ENCODE measurements around the gene TAMALIN.
A peak's percentile ranks its signal among the peaks of the same experiment; 100 is the strongest.

Gene TAMALIN

GRCh38 chr12:51962737-51963136 lies 44.0 kb upstream of the TAMALIN start:
- Histone ChIP-seq H3K9me3 (ENCODE audit: control extremely low read depth in 1 of 5, control insufficient read depth in 4 of 5, insufficient read depth in 2 of 5, low read depth in 1 of 5, low read length in 4 of 5) (no peaks in the 10 kb centered on the region), H3K4me1 (ENCODE audit: control extremely low read depth in 1 of 4, control insufficient read depth in 4 of 4, insufficient read depth in 4 of 4, low read length in 3 of 4) (peaks cover 14 to 28% (median 17%) of the 10 kb centered on the region in 4 experiments), H3K36me3 (ENCODE audit: control insufficient read depth in 4 of 4, insufficient read depth in 4 of 4, low read length in 3 of 4) (peaks cover 2 to 5% (median 3%) of the 10 kb centered on the region in 4 experiments), H3K27me3 (replicated peaks in 2 of 5; ENCODE audit: control insufficient read depth in 4 of 5, insufficient read depth in 5 of 5, low read length in 4 of 5) (no peaks in the 10 kb centered on the region), H3K27ac (ENCODE audit: insufficient read depth in 1 of 2, low read depth in 1 of 2, low read length in 2 of 2, poor library complexity in 1 of 2, severe bottlenecking in 2 of 2) (no peak overlapping the region), H3K4me3 (ENCODE audit: control insufficient read depth in 1 of 7, extremely low read depth in 1 of 7, insufficient read depth in 4 of 7, low read depth in 2 of 7, low read length in 6 of 7) (peak overlapping the region in 2 of 7 experiments; percentile 7 to 40)
- peak in 2 of 3 donors; percentile 62 to 80 for DNase-seq
- ChIA-PET CTCF (interaction anchor here (0.7 to 4.4 kb wide), 5 partner anchors 8 to 70 kb away, joined by 3 to 25 read pairs (median 5); no protein-coding TSS in a partner anchor), POLR2A (no interaction called here)
- 0% methylated on average over 2 of the region's 3 CpGs for WGBS (ENCODE audit: insufficient coverage)

GRCh38 chr12:51963477-51963876 lies 43.3 kb upstream of the TAMALIN start:
- ChIA-PET CTCF (no interaction called here), POLR2A (no interaction called here)
- Histone ChIP-seq H3K27ac (ENCODE audit: insufficient read depth in 1 of 2, low read depth in 1 of 2, low read length in 2 of 2, poor library complexity in 1 of 2, severe bottlenecking in 2 of 2) (no peak overlapping the region), H3K36me3 (ENCODE audit: control insufficient read depth in 4 of 4, insufficient read depth in 4 of 4, low read length in 3 of 4) (peaks cover 2 to 5% (median 3%) of the 10 kb centered on the region in 4 experiments), H3K27me3 (replicated peaks in 2 of 5; ENCODE audit: control insufficient read depth in 4 of 5, insufficient read depth in 5 of 5, low read length in 4 of 5) (no peaks in the 10 kb centered on the region), H3K4me3 (ENCODE audit: control insufficient read depth in 1 of 7, extremely low read depth in 1 of 7, insufficient read depth in 4 of 7, low read depth in 2 of 7, low read length in 6 of 7) (no peak overlapping the region), H3K9me3 (ENCODE audit: control extremely low read depth in 1 of 5, control insufficient read depth in 4 of 5, insufficient read depth in 2 of 5, low read depth in 1 of 5, low read length in 4 of 5) (no peaks in the 10 kb centered on the region), H3K4me1 (ENCODE audit: control extremely low read depth in 1 of 4, control insufficient read depth in 4 of 4, insufficient read depth in 4 of 4, low read length in 3 of 4) (peaks cover 14 to 28% (median 17%) of the 10 kb centered on the region in 4 experiments)
- WGBS (ENCODE audit: insufficient coverage) = no CpG with 5 or more reads among the region's 4 CpGs
- DNase-seq = no peak

- Histone ChIP-seq H3K36me3 (ENCODE audit: control insufficient read depth in 4 of 4, insufficient read depth in 4 of 4, low read length in 3 of 4) (peaks cover 0 to 3% (median 2%) of the 10 kb centered on the region in 4 experiments), H3K27me3 (replicated peaks in 2 of 5; ENCODE audit: control insufficient read depth in 4 of 5, insufficient read depth in 5 of 5, low read length in 4 of 5) (no peaks in the 10 kb centered on the region), H3K4me3 (ENCODE audit: control insufficient read depth in 1 of 7, extremely low read depth in 1 of 7, insufficient read depth in 4 of 7, low read depth in 2 of 7, low read length in 6 of 7) (no peak overlapping the region), H3K27ac (ENCODE audit: insufficient read depth in 1 of 2, low read depth in 1 of 2, low read length in 2 of 2, poor library complexity in 1 of 2, severe bottlenecking in 2 of 2) (no peak overlapping the region), H3K9me3 (ENCODE audit: control extremely low read depth in 1 of 5, control insufficient read depth in 4 of 5, insufficient read depth in 2 of 5, low read depth in 1 of 5, low read length in 4 of 5) (no peaks in the 10 kb centered on the region), H3K4me1 (ENCODE audit: control extremely low read depth in 1 of 4, control insufficient read depth in 4 of 4, insufficient read depth in 4 of 4, low read length in 3 of 4) (peaks cover 41 to 49% (median 45%) of the 10 kb centered on the region in 4 experiments)
- ChIA-PET CTCF (interaction anchor here (1.3 to 2.9 kb wide), 5 partner anchors 9 to 43 kb away, joined by 3 to 25 read pairs (median 7); partner anchors contain the start of gene ACVR1B), POLR2A (no interaction called here)
- 100% methylated on average over 2 of the region's 2 CpGs for WGBS (ENCODE audit: insufficient coverage)
- DNase-seq = no peak
Measured at GRCh38 chr12:51969643-51970042, 37.1 kb upstream of the TAMALIN start.

GRCh38 chr12:51970904-51971646 lies 35.7 kb upstream of the TAMALIN start:
- Histone ChIP-seq H3K27me3 (replicated peaks in 2 of 5; ENCODE audit: control insufficient read depth in 4 of 5, insufficient read depth in 5 of 5, low read length in 4 of 5) (no peaks in the 10 kb centered on the region), H3K27ac (ENCODE audit: insufficient read depth in 1 of 2, low read depth in 1 of 2, low read length in 2 of 2, poor library complexity in 1 of 2, severe bottlenecking in 2 of 2) (no peak overlapping the region), H3K4me3 (ENCODE audit: control insufficient read depth in 1 of 7, extremely low read depth in 1 of 7, insufficient read depth in 4 of 7, low read depth in 2 of 7, low read length in 6 of 7) (peak overlapping the region in 2 of 7 experiments; percentile 4 to 26), H3K36me3 (ENCODE audit: control insufficient read depth in 4 of 4, insufficient read depth in 4 of 4, low read length in 3 of 4) (peaks cover 0 to 11% (median 6%) of the 10 kb centered on the region in 4 experiments), H3K9me3 (ENCODE audit: control extremely low read depth in 1 of 5, control insufficient read depth in 4 of 5, insufficient read depth in 2 of 5, low read depth in 1 of 5, low read length in 4 of 5) (no peaks in the 10 kb centered on the region), H3K4me1 (ENCODE audit: control extremely low read depth in 1 of 4, control insufficient read depth in 4 of 4, insufficient read depth in 4 of 4, low read length in 3 of 4) (peaks cover 49 to 62% (median 54%) of the 10 kb centered on the region in 4 experiments)
- ChIA-PET POLR2A (no interaction called here), CTCF (interaction anchor here (0.7 to 2.9 kb wide), 12 partner anchors 10 to 55 kb away, joined by 3 to 25 read pairs (median 4); partner anchors contain the start of gene ACVR1B)
- peak in 2 of 3 donors; percentile 41 to 47 for DNase-seq
- 60% methylated on average over 4 of the region's 13 CpGs for WGBS (ENCODE audit: insufficient coverage)

GRCh38 chr12:51971679-51972421 lies 34.9 kb upstream of the TAMALIN start:
- POLR2A ChIA-PET = interaction anchor here (0.6 to 1.2 kb wide), 2 partner anchors 14 to 23 kb away, joined by 3 read pairs; no protein-coding TSS in a partner anchor
- Histone ChIP-seq H3K4me1 (ENCODE audit: control extremely low read depth in 1 of 4, control insufficient read depth in 4 of 4, insufficient read depth in 4 of 4, low read length in 3 of 4) (peaks cover 49 to 70% (median 56%) of the 10 kb centered on the region in 4 experiments), H3K9me3 (ENCODE audit: control extremely low read depth in 1 of 5, control insufficient read depth in 4 of 5, insufficient read depth in 2 of 5, low read depth in 1 of 5, low read length in 4 of 5) (no peaks in the 10 kb centered on the region), H3K36me3 (ENCODE audit: control insufficient read depth in 4 of 4, insufficient read depth in 4 of 4, low read length in 3 of 4) (peaks cover 0 to 19% (median 14%) of the 10 kb centered on the region in 4 experiments), H3K4me3 (ENCODE audit: control insufficient read depth in 1 of 7, extremely low read depth in 1 of 7, insufficient read depth in 4 of 7, low read depth in 2 of 7, low read length in 6 of 7) (peak overlapping the region in 5 of 7 experiments; percentile 5 to 61 (median 34)), H3K27me3 (replicated peaks in 2 of 5; ENCODE audit: control insufficient read depth in 4 of 5, insufficient read depth in 5 of 5, low read length in 4 of 5) (no peaks in the 10 kb centered on the region), H3K27ac (ENCODE audit: insufficient read depth in 1 of 2, low read depth in 1 of 2, low read length in 2 of 2, poor library complexity in 1 of 2, severe bottlenecking in 2 of 2) (no peak overlapping the region)
- no CpG with 5 or more reads among the region's 4 CpGs for WGBS (ENCODE audit: insufficient coverage)
- DNase-seq = peak in 2 of 3 donors; percentile 48 to 58
- CTCF ChIA-PET = interaction anchor here (0.8 to 2.9 kb wide), 10 partner anchors 9 to 66 kb away, joined by 3 to 25 read pairs (median 4); no protein-coding TSS in a partner anchor

GRCh38 chr12:51972422-51972812 lies 34.3 kb upstream of the TAMALIN start:
- ChIA-PET CTCF (interaction anchor here (0.8 to 2.9 kb wide), 8 partner anchors 12 to 66 kb away, joined by 3 to 25 read pairs (median 4); no protein-coding TSS in a partner anchor), POLR2A (interaction anchor here (0.6 to 1.2 kb wide), 2 partner anchors 15 to 23 kb away, joined by 3 read pairs; no protein-coding TSS in a partner anchor)
- Histone ChIP-seq H3K27ac (ENCODE audit: insufficient read depth in 1 of 2, low read depth in 1 of 2, low read length in 2 of 2, poor library complexity in 1 of 2, severe bottlenecking in 2 of 2) (no peak overlapping the region), H3K9me3 (ENCODE audit: control extremely low read depth in 1 of 5, control insufficient read depth in 4 of 5, insufficient read depth in 2 of 5, low read depth in 1 of 5, low read length in 4 of 5) (no peaks in the 10 kb centered on the region), H3K36me3 (ENCODE audit: control insufficient read depth in 4 of 4, insufficient read depth in 4 of 4, low read length in 3 of 4) (peaks cover 0 to 21% (median 16%) of the 10 kb centered on the region in 4 experiments), H3K4me3 (ENCODE audit: control insufficient read depth in 1 of 7, extremely low read depth in 1 of 7, insufficient read depth in 4 of 7, low read depth in 2 of 7, low read length in 6 of 7) (peak overlapping the region in 5 of 7 experiments; percentile 5 to 61 (median 34)), H3K27me3 (replicated peaks in 2 of 5; ENCODE audit: control insufficient read depth in 4 of 5, insufficient read depth in 5 of 5, low read length in 4 of 5) (no peaks in the 10 kb centered on the region), H3K4me1 (ENCODE audit: control extremely low read depth in 1 of 4, control insufficient read depth in 4 of 4, insufficient read depth in 4 of 4, low read length in 3 of 4) (peaks cover 49 to 74% (median 57%) of the 10 kb centered on the region in 4 experiments)
- WGBS (ENCODE audit: insufficient coverage) = no CpG with 5 or more reads among the region's 5 CpGs
- DNase-seq = peak in 2 of 3 donors; percentile 34 to 51
